D721Med (cell line): Measurements from ENCODE around the gene PLXND1.

Source experiments
- DNase-seq: peaks from one replicate; pipeline ENCODE4 v3.0.0; 2011; ENCODE audit warnings: low spot score; ENCODE audit not compliant: insufficient read length
- FAIRE-seq: peaks from 2 replicates; lab custom pipeline; 2011; peaks lifted over from hg19 to GRCh38; lab: Jason Lieb, UNC
- TF ChIP-seq, protein P1 (sequence below): IDR thresholded peaks from 2 replicates; pipeline ENCODE4 v1.5.1; 2012; ENCODE audit warnings: mild to moderate bottlenecking, control low read depth; ENCODE audit not compliant: insufficient read depth; ENCODE audit errors: missing control alignments

Gene PLXND1

GRCh38 chr3:129543156-129543790 lies 63.2 kb downstream of the PLXND1 start, which contains the start of gene H1-8:
TSS of gene H1-8 (plus strand) at chr3:129543175. CDS start at chr3:129543219, 44 bp downstream.
- DNase-seq (no peak), FAIRE-seq (no peak)
- TF ChIP-seq, protein P1, sequence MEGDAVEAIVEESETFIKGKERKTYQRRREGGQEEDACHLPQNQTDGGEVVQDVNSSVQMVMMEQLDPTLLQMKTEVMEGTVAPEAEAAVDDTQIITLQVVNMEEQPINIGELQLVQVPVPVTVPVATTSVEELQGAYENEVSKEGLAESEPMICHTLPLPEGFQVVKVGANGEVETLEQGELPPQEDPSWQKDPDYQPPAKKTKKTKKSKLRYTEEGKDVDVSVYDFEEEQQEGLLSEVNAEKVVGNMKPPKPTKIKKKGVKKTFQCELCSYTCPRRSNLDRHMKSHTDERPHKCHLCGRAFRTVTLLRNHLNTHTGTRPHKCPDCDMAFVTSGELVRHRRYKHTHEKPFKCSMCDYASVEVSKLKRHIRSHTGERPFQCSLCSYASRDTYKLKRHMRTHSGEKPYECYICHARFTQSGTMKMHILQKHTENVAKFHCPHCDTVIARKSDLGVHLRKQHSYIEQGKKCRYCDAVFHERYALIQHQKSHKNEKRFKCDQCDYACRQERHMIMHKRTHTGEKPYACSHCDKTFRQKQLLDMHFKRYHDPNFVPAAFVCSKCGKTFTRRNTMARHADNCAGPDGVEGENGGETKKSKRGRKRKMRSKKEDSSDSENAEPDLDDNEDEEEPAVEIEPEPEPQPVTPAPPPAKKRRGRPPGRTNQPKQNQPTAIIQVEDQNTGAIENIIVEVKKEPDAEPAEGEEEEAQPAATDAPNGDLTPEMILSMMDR = no peak

- DNase-seq (no peak), FAIRE-seq (no peak)
- TF ChIP-seq, protein P1 = no peak
These were observed 63.7 kb downstream of the PLXND1 start for GRCh38 chr3:129542747-129543146.

DNA sequence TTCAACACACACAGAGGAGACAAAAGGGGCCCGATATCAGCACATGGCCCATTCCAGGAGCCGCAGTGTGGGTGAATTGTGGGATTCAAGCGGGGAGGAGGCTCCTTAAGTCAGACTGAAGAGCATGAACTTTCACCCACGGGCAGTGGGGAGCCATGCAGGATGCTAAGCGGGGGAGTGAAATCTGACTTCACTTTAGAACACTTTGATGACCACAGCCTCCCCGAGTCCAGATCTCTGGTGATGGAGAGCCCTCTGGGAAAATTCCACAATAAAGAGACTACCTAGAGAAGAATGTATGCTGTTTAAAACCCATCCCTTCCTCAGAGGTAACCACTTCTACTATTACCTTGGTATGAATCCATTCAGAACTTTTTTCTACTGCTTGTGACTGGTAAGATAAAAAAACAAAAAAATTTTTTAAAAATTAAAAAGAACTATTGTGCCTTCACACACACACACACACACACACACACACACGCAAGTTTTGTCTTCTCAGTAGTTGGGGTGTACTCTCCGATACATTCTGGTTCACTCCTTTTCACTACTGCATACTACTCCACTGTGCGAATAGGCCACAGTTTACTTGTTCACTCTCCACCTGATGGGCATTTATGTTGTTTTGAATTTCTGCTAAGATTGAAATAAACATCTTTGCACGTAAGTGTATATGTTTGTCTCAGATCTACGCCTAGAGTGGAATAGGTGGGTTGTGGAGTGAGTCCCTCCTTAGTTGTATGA lies 65.5 kb downstream of the PLXND1 start:
- no peak for DNase-seq
- TF ChIP-seq, protein P1 = no peak
- FAIRE-seq = no peak

DNA sequence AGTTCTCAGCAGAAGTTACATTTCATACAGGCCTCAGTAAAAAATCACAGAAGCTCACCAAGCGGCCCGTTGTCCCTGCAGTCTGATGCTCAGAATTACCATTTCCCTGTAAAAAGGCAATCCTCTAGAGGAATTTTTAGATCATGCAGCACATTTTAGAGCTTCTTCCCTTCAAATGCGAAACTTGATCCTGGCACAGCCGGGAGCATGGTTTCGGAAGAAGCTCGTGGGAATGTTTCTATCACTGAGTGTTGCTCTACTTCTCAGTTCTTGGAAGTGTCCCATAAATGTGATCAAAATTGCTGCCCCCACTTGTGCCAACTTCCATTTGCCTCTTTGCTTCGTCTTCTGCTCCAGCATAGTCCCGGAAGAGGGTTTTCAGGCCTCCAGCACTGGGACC lies 67.3 kb downstream of the PLXND1 start:
- DNase-seq = no peak
- TF ChIP-seq, protein P1 = no peak
- no peak for FAIRE-seq

DNA sequence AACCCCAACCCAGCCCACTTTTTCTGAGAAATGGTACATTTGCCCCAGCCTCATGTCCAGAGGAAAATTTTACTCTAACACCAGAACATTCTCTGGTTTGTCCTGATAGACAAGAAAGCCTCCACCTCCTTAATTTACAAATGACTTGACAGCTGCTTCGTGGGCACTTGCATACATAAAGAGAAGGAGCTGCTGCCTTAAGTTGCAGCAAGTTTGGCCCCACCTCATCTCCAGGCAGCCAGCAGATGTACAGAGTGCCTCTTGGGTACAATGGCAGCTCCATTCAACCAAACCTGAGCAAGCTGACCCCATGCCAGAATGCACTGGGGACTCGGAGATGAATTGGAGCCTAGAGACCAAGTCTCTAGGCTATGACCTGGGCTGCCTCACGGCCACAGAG lies 69.7 kb downstream of the PLXND1 start:
- TF ChIP-seq, protein P1 = no peak
- FAIRE-seq (no peak), DNase-seq (no peak)

DNA sequence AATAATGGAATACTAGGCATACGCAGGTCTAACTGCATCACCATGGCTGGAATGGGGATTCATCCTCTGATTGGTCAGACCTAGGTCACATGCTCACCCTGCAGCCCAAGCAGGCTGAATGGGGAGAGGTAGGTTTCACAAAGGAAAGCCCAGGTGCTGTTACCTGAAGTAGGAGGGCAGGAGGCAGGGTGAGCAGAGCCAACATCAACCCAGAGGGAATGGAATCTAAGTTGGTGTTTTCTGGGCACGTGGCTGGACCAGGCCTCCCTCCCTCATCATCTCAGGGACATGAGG lies 70.2 kb downstream of the PLXND1 start:
- DNase-seq (no peak), FAIRE-seq (no peak)
- TF ChIP-seq, protein P1 = no peak

DNA sequence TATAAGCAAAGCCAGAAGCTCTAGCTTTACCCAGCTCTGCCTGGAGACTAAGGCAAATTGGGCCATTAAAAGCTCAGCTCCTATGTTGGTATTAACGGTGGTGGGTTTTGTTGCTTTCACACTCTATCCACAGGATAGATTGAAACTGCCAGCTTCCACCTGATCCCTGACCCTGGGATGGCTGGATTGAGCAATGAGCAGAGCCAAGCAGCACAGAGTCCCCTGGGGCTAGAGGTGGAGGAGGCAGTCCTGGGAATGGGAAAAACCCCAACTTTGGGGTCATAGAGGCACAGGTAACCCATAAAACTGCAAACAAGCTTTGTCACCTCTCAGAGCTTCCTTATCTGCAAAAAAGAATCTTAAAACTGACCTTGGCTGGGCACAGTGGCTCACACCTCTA lies 71.4 kb downstream of the PLXND1 start:
- DNase-seq (no peak), FAIRE-seq (no peak)

More for the DNA sequence above, 71.4 kb downstream of the PLXND1 start:
- TF ChIP-seq, protein P1 = no peak
